ENCODE measurements around the gene FBXO15.

DNA sequence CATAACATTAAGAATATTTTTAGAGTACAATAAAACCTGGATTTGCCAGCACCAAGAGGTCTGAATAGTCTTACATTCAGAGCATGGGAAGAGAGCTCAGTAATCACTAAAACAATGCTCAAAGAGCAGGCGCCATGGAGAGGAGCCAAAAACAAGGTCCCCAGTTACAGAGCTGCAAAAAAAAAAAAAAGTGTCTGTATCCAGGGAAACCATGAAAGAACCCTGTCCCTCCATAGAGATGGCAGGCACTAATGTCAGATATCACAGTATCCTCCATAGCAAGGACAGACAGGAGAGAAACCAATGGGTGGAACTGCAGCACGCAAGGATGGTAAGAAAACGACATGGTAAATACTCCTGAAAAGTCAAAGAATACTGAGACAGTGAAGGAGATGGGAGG is 19.5 kb downstream of the FBXO15 start:
- TF ChIP-seq CTCF (IDR thresholded peaks at IDR 0.05), result no peak
- TF ChIP-seq POLR2A (IDR thresholded peaks at IDR 0.05), result no peak
